ENCODE results near the gene TBC1D2.

- no peak for TF ChIP-seq REST (tag by site-specific recombination; IDR thresholded peaks at IDR 0.05)
- TF ChIP-seq, protein P1, sequence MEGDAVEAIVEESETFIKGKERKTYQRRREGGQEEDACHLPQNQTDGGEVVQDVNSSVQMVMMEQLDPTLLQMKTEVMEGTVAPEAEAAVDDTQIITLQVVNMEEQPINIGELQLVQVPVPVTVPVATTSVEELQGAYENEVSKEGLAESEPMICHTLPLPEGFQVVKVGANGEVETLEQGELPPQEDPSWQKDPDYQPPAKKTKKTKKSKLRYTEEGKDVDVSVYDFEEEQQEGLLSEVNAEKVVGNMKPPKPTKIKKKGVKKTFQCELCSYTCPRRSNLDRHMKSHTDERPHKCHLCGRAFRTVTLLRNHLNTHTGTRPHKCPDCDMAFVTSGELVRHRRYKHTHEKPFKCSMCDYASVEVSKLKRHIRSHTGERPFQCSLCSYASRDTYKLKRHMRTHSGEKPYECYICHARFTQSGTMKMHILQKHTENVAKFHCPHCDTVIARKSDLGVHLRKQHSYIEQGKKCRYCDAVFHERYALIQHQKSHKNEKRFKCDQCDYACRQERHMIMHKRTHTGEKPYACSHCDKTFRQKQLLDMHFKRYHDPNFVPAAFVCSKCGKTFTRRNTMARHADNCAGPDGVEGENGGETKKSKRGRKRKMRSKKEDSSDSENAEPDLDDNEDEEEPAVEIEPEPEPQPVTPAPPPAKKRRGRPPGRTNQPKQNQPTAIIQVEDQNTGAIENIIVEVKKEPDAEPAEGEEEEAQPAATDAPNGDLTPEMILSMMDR (tag by site-specific recombination; IDR thresholded peaks at IDR 0.05), result no peak
- TF ChIP-seq, protein P2, sequence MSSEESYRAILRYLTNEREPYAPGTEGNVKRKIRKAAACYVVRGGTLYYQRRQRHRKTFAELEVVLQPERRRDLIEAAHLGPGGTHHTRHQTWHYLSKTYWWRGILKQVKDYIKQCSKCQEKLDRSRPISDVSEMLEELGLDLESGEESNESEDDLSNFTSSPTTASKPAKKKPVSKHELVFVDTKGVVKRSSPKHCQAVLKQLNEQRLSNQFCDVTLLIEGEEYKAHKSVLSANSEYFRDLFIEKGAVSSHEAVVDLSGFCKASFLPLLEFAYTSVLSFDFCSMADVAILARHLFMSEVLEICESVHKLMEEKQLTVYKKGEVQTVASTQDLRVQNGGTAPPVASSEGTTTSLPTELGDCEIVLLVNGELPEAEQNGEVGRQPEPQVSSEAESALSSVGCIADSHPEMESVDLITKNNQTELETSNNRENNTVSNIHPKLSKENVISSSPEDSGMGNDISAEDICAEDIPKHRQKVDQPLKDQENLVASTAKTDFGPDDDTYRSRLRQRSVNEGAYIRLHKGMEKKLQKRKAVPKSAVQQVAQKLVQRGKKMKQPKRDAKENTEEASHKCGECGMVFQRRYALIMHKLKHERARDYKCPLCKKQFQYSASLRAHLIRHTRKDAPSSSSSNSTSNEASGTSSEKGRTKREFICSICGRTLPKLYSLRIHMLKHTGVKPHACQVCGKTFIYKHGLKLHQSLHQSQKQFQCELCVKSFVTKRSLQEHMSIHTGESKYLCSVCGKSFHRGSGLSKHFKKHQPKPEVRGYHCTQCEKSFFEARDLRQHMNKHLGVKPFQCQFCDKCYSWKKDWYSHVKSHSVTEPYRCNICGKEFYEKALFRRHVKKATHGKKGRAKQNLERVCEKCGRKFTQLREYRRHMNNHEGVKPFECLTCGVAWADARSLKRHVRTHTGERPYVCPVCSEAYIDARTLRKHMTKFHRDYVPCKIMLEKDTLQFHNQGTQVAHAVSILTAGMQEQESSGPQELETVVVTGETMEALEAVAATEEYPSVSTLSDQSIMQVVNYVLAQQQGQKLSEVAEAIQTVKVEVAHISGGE (tag by site-specific recombination; conservative IDR thresholded peaks at IDR 0.05; ENCODE audit: low read depth), result no peak
- TF ChIP-seq ZNF214 (tag by site-specific recombination; IDR thresholded peaks at IDR 0.05; ENCODE audit: borderline replicate concordance), result no peak
- no peak for TF ChIP-seq PBX3 (CRISPR knock-in tag; IDR thresholded peaks at IDR 0.05)
- no peak for TF ChIP-seq ZNF302 (tag by site-specific recombination; IDR thresholded peaks at IDR 0.05; ENCODE audit: low read depth)
- TF ChIP-seq, protein P3, sequence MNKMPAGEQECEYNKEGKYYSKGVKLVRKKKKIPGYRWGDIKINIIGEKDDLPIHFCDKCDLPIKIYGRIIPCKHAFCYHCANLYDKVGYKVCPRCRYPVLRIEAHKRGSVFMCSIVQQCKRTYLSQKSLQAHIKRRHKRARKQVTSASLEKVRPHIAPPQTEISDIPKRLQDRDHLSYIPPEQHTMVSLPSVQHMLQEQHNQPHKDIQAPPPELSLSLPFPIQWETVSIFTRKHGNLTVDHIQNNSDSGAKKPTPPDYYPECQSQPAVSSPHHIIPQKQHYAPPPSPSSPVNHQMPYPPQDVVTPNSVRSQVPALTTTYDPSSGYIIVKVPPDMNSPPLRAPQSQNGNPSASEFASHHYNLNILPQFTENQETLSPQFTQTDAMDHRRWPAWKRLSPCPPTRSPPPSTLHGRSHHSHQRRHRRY (tag by site-specific recombination; IDR thresholded peaks at IDR 0.05), result no peak
- TF ChIP-seq, protein P4, sequence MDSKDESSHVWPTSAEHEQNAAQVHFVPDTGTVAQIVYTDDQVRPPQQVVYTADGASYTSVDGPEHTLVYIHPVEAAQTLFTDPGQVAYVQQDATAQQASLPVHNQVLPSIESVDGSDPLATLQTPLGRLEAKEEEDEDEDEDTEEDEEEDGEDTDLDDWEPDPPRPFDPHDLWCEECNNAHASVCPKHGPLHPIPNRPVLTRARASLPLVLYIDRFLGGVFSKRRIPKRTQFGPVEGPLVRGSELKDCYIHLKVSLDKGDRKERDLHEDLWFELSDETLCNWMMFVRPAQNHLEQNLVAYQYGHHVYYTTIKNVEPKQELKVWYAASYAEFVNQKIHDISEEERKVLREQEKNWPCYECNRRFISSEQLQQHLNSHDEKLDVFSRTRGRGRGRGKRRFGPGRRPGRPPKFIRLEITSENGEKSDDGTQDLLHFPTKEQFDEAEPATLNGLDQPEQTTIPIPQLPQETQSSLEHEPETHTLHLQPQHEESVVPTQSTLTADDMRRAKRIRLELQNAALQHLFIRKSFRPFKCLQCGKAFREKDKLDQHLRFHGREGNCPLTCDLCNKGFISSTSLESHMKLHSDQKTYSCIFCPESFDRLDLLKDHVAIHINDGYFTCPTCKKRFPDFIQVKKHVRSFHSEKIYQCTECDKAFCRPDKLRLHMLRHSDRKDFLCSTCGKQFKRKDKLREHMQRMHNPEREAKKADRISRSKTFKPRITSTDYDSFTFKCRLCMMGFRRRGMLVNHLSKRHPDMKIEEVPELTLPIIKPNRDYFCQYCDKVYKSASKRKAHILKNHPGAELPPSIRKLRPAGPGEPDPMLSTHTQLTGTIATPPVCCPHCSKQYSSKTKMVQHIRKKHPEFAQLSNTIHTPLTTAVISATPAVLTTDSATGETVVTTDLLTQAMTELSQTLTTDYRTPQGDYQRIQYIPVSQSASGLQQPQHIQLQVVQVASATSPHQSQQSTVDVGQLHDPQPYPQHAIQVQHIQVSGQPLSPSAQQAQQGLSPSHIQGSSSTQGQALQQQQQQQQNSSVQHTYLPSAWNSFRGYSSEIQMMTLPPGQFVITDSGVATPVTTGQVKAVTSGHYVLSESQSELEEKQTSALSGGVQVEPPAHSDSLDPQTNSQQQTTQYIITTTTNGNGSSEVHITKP (tag by site-specific recombination; IDR thresholded peaks at IDR 0.05), result no peak
- TF ChIP-seq ZNF670 (tag by site-specific recombination; IDR thresholded peaks at IDR 0.05; ENCODE audit: low read depth), result no peak
- TF ChIP-seq, protein P5, sequence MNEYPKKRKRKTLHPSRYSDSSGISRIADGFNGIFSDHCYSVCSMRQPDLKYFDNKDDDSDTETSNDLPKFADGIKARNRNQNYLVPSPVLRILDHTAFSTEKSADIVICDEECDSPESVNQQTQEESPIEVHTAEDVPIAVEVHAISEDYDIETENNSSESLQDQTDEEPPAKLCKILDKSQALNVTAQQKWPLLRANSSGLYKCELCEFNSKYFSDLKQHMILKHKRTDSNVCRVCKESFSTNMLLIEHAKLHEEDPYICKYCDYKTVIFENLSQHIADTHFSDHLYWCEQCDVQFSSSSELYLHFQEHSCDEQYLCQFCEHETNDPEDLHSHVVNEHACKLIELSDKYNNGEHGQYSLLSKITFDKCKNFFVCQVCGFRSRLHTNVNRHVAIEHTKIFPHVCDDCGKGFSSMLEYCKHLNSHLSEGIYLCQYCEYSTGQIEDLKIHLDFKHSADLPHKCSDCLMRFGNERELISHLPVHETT (tag by site-specific recombination; IDR thresholded peaks at IDR 0.05), result no peak
- TF ChIP-seq ZNF174 (tag by site-specific recombination; IDR thresholded peaks at IDR 0.05), result no peak
- TF ChIP-seq ZNF211 (tag by site-specific recombination; IDR thresholded peaks at IDR 0.05; ENCODE audit: low read depth), result no peak
- TF ChIP-seq ZNF416 (tag by site-specific recombination; IDR thresholded peaks at IDR 0.05), result no peak
- TF ChIP-seq TRIM28 (IDR thresholded peaks at IDR 0.05; ENCODE audit: borderline replicate concordance, low read length), result no peak
These were observed 64.3 kb downstream of the TBC1D2 start for GRCh38 chr9:98191181-98191608.
